Gastrocnemius medialis (tissue), 4 donors: ENCODE results near the gene WDR82.

Experiments used
- POLR2A ChIP-seq, 2 donors: fragments of 450-650 bp; IDR thresholded peaks; one replicate each; pipeline ENCODE4 v1.6.1; 2017; ENCODE audit warnings: antibody characterized with exemption in 2 of 2, mild to moderate bottlenecking in 2 of 2, moderate library complexity in 2 of 2
- TF ChIP-seq, protein P1 (sequence below), 5 experiments: fragments of 450-650 bp in 3 of 5; fragments of 200-600 bp in 2 of 5; sonication (generic) in 2 of 5; IDR thresholded peaks in 4 of 5; conservative IDR thresholded peaks in 1 of 5; 1 replicate in 4 of 5; 2 replicates in 1 of 5; pipeline ENCODE4 v1.5.1; 2016 to 2019; ENCODE audit warnings: antibody characterized with exemption in 5 of 5, mild to moderate bottlenecking in 3 of 5, moderate library complexity in 3 of 5

DNA sequence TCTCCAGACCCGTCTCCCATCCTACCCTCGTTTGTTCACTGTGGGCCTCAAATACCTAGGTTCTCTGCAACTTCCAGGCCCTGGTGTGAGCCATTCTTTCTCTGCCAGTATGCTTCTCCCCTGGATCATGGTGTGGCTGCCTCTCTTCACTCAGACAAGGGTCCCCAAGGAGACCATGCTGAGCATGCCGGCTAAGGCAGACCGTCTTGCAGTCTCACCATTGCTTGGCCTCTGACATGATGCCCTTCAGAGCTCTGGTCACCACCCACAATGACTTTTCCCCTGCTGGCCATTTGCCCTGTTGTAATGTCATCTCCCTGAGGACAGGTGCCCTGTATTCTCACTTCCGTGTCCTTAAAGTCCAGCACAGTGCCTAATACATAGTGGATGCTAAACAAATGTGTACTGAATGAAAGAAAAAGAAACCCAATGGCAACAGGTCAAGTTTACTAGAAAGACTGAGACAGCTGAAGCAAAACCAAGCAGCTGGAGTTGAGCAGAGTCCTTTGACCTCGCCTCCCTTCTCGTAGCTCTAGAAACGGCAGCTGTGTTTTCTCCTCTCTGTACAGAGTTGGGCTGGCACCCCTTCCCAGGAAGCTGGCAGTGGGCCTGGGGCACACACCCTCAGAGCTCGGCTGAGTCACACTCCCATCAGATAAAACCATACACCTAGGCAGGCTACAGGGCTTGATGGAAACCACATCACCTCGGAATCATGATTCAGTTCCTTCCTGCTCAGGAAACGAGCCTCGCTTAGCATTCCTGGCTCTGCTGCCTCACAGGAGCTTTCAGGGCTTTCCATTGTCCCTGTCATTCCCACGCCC lies 61.7 kb downstream of the WDR82 start:
- TF ChIP-seq, protein P1, sequence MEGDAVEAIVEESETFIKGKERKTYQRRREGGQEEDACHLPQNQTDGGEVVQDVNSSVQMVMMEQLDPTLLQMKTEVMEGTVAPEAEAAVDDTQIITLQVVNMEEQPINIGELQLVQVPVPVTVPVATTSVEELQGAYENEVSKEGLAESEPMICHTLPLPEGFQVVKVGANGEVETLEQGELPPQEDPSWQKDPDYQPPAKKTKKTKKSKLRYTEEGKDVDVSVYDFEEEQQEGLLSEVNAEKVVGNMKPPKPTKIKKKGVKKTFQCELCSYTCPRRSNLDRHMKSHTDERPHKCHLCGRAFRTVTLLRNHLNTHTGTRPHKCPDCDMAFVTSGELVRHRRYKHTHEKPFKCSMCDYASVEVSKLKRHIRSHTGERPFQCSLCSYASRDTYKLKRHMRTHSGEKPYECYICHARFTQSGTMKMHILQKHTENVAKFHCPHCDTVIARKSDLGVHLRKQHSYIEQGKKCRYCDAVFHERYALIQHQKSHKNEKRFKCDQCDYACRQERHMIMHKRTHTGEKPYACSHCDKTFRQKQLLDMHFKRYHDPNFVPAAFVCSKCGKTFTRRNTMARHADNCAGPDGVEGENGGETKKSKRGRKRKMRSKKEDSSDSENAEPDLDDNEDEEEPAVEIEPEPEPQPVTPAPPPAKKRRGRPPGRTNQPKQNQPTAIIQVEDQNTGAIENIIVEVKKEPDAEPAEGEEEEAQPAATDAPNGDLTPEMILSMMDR (IDR thresholded peaks at IDR 0.05 in 4 of 5, conservative IDR thresholded peaks at IDR 0.05 in 1 of 5), result no peak
- no peak for TF ChIP-seq POLR2A (IDR thresholded peaks at IDR 0.05)
